ENCODE measurements around the gene ATG4B.

ATG4B gene

DNA sequence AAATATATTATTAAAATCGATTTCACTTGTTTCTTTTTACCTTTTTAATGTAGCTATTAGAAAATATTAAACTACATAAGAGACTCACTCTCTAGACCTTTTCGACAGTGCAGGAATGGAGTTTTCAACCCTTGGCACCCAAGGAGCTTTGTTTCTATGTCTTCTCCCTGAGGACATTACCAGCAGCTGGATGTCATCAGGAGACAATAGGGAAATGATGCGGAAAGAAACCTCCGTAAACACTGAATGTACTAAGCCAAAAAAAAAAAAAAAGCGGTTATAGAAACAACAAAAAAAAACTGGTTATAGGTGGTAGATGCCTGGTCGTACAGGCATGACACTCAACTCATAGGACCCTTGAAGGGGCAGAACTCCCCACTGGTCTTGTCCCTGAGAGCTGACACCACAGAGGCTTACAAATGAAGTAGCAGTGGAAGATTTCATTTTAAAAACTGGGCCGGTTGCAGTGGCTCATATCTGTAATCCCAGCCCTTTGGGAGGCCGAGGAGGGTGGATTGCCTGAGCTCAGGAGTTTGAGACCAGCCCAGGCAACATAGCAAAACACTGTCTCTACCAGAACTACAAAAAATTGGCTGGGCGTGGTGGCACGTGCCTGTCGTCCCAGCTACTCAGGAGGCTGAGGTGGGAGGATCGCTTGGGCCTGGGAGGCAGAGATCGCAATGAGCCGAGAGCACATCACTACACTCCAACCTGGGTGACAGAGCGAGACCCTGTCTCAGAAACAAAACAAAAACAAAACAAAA is 24.3 kb upstream of the ATG4B start:
- DNase-seq: no peak

DNA sequence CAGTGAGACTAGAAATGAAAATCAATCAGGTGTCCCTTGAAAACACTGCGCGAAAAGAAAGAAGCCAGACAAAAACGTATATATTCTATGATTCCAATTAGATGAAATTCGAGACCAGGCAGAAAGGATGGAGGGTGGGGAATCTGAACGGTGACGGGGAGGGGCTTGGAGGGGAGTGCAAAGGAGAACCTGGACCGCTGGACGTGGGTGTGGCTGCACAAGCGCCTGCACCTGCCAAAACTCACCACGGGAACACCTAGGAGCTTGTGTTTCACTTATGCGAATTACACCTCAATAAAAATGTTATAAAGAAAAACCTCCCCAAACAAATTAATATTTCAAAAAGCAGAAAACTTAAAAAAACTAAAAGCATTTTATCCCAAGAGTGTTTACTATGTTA is 22.5 kb upstream of the ATG4B start:
- no peak for DNase-seq

DNA sequence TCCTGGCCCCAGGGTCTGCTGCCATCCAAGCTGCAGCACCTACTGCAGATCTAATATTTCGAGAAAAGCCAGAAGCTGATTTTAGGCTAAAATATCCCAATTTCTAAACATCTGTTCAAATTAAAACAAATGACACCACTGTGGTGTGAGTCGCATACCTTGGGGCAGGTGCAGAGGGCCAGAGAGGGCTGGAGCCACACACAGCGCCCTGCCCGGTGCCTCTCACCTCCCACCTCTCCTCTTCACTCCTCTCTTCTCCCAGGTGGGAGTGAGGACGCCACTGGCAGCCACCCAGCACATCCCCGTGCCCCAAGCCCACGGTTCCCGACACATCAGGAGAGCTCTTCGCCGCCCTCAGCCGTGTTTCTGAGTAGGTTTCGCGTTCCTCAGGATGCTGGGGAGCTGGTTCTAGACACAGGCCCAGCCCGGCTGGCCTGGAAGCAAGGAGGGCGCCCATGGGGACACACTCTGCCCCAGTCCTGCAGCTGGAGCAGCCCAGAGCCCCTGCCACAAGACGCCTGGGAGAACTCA is 21.9 kb upstream of the ATG4B start:
- no peak for DNase-seq

DNA sequence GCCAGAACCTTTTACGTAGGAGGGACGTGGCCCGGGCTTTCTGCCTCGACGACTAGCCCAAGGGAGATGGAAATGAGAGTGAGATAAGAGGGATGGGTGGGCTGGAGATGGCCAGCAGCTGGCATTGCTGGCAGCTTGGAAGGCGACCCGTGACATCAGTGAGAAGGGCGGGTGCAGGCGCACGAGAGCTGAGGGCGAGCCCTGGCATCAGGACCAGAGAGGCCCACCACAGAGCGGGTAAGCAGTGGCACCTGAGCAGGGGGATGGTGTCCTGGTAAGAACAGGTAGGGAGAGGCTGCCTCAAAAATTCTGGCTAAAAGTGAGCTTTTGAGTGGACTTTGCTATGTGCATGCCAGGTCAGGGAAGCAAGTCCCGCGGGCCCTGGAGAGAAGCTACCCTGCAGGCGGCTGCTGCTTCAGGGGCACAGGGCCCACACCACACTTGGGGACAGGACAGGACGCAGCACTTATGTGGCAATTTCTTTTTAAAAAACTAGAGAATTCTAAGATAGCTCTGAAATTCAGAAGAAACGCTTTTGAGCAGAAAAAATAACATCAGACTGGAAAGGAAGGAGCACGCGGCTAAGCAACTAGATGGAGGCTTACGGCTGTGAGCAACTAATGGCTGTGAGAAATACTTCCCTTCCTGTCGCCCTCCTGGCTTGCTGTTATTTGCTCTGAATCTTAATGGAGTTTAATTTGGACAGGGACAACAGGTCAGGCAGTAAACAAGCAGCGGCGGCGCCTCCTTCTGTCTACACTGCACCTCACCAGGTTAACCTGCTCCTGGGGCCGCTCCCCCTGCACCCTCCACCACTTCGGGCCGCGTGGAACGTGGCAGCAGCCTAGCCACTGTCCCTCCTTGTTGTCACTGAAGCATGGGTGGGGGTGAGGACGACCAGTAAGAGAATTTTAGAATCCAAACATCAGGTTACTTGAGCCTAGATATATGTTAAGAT is 21.0 kb upstream of the ATG4B start:
- DNase-seq: no peak

DNA sequence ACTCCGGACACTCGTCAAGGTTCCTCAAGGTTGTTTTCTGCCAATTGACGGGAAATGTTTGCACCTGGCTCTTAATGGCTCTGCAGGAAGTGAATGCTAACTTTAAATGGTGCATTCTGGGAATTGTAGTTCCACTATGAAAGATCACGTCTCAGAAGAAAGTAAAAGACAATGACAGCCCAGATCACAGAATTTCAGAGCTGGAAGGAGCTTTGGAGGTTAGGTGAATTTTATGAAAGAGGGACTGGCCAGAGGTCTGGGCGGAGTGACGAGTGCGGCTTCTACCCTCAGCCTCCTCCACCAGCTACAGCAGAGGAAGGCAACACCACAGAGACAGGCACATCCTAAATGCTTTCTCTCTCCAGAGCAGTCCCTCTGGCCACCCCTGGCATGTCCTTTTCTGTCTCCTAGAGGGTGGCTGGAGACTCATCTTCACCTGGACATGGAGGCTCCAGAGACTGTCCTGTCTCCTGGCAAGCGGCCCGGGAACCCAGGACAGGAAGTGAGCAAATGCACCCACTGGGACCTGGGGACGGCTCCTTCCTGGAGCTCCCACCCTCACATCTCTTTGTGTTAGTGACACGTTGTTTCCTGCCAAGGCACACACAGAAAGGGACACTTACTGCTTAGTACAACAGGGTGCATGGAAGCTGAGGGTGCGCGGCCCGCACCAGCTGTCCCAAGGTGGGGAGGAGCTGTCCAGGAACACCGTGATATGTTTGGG is 19.9 kb upstream of the ATG4B start:
- no peak for DNase-seq

DNA sequence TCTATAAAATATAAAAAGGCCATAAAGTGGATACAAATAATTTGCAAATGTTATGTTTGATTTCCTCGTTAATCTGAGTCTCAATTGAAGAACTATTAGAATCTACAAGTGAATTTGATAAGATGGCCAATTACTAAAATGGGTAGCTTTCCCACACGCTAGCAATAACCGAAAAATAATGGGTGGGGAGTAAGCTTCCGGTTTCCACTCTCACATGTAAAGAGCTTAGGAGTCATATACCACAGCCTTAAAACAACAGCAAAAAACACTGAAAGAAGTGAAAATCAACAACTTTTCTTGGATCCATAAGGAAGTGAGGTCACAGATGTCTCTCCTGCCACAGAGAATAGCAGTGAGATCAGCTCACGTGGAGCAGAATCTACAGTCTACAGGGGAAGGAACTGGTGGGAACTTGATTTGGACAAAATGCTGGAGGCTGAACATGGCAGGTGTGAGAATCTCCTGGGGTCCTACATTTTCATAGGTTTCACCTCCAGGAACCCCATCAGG is 19.1 kb upstream of the ATG4B start:
- no peak for DNase-seq

DNA sequence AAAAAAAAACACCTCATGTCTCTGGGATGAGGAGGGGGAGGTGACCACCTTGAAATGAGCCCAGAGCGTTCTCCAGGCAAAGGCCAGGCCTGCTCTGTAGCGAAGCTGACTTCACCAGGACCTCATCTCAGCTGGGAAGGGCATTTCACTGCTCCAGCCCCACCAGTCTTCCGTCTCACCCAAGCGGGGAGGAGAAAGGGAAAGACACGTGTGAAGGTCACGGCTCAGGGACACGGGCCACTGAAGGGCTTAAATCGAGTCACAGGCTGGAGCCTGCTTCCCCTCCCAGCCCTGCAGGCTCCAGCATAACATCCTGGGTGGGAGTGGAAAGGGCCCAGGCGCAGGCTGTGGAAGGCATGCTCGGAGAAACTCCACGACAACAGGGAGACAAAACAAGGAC is 18.7 kb upstream of the ATG4B start:
- DNase-seq: no peak

DNA sequence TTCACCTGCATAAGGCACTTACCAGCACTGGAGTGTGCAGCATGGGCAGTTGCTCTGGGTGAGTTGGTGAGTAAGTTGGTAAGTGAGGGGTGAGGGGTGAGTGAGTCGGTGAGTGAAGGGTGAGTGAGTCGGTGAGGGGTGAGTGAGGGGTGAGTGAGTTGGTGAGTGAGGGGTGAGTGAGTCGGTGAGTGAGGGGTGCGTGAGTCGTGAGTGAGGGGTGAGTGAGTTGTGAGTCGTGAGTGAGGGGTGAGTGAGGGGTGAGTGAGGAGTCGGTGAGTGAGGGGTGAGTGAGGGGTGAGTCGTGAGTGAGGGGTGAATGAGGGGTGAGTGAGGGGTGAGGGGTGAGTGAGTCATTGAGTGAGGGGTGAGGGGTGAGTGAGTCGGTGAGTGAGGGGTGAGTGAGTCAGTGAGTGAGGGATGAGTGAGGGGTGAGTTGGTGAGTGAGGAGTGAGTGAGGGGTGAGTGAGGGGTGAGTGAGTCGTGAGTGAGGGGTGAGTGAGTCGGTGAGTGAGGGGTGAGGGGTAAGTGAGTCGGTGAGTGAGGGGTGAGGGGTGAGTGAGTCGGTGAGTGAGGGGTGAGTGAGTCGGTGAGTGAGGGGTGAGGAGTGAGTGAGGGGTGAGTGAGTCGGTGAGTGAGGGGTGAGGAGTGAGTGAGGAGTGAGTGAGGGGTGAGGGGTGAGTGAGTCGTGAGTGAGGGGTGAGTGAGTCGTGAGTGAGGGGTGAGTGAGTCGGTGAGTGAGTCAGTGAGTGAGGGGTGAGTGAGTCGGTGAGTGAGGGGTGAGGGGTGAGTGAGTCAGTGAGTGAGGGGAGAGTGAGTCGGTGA is 17.7 kb upstream of the ATG4B start:
- DNase-seq: no peak

DNA sequence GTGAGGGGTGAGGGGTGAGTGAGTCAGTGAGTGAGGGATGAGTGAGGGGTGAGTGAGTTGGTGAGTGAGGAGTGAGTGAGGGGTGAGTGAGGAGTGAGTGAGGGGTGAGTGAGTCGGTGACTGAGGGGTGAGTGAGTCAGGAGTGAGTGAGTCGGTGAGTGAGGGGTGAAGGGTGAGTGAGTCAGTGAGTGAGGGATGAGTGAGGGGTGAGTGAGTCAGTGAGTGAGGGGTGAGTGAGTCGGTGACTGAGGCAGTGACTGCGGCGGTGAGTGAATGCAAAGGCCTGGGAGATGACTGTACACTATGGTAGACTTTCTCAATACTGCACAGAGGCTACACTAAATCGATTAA is 17.1 kb upstream of the ATG4B start:
- DNase-seq: no peak

DNA sequence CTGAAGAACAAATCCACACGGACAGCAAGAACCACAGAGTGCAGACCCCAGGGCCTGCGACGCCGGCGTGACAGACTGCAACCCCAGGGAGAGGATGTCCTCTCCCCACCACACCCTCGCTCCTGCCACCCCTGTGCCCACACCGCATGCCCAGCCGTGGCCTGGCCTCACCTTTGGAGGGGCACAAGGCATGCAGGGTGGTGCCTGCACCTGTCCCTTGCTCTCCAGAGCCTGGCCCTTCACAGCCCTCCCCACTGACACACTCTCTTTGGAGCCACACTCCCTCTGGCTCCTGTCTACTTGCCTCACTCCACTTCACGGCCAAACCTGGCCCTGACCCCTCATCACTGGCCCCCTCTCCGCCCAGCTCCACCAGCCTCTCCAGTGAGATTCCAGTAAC is 9.8 kb upstream of the ATG4B start:
- DNase-seq: no peak

DNA sequence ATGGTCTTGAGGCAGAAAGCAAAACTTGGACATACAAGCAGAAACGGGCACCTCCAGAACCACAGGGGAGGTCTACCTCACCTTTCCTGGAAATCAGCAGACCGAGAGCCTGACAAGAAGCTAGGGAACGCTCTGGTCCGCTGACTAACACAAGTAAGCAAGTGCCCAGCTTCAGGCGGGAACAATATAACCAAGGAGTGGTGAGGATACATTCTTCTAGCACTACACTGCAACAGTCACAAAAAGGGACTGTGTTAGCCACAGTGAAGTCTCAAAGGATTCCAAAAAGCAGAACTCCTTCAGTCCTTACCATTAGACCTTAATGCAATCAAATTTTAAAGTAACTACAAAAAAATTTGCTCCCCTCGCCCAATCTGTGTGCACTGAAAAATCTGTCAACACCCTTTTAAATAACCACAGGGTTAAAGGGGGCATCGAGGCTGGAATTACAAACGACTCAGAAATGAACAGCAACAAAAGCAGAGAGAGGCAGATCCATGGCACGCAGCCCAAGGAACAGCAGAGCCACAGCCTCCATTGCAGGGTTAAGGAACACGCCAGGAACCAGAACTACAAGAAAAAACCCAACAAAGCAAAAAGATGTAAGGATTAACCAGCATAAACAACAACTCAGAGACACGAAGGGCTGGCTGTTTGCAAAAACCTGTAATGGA is 7.6 kb upstream of the ATG4B start:
- DNase-seq: no peak

DNA sequence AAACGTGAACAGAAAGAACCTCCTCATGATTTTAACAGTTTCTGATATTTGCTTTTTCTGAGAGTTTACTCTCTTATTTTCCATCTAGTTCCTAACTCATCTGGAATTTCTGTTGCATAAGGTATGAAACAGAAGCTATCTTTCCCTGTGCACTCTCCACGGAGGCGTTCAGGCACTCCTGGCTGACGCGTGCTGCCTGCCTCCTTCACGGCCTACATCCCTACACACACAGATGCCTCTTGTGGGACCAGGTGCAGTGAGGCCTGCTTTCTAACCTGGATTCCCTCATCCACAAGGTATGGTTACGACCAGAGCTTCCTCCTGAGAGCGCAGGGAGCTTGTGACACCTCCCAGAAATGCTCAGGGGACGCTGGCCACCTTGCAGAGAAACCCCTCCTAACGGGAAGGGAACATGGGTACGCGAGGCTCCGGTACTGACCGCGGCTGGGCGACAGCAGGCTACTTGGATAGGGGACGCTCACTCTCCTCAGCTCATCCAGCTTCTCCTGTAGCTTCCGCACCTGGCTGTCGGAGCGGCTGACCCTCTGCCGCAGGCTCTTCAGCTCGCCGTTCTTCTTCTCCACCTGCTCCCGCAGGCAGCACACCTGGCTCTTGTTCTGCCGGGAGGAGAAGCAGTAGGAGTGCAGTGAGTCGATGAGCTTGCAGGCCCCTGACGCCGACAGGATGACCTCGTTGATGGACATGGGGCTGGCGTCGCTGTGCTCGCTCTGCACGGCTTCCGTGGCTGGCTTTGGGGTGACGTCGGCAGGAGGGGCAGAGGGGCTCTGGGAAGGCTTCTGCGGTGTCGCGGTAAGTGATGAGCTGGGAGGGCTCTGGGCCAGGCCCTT is 4.8 kb upstream of the ATG4B start:
- DNase-seq: no peak

DNA sequence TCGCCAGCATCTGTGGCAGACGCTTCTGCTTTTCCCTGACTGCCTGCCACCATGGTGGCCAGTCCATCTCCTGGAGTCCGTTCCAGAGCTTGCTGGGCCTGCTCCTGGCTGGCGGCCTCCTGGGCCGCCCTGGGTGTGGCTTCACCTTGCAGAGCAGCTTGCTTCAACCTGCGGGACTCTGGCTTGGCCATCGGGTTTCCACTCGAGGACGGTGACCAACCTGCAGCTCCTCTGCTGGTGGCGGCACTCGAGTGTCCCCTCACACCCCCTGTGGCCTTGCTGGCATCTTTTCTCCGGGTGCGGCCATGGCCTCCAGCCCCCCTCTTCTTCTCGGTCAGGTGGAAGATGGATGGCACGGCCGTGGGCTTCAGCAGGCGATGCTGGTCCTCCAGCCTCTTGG is 3.9 kb upstream of the ATG4B start:
- DNase-seq: no peak

DNA sequence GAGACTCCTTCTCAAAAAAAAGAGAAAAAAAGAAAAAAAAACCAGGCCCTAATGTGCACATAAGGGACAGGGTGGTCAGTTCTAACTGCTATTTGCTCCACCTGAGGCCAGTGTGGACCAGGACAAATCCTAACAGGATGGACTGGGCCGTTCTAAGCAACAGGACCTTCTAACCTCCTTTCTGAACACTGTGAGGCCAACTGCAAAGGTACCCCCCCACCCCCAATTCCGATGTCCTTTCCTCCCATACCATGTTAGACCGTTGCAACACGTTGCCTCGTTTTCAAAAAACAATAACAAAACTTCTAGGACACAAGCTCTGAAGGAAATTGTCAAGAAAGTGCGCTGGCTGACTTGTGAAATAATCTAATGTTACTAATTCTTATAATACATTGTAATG is 1.7 kb upstream of the ATG4B start:
- no peak for DNase-seq

DNA sequence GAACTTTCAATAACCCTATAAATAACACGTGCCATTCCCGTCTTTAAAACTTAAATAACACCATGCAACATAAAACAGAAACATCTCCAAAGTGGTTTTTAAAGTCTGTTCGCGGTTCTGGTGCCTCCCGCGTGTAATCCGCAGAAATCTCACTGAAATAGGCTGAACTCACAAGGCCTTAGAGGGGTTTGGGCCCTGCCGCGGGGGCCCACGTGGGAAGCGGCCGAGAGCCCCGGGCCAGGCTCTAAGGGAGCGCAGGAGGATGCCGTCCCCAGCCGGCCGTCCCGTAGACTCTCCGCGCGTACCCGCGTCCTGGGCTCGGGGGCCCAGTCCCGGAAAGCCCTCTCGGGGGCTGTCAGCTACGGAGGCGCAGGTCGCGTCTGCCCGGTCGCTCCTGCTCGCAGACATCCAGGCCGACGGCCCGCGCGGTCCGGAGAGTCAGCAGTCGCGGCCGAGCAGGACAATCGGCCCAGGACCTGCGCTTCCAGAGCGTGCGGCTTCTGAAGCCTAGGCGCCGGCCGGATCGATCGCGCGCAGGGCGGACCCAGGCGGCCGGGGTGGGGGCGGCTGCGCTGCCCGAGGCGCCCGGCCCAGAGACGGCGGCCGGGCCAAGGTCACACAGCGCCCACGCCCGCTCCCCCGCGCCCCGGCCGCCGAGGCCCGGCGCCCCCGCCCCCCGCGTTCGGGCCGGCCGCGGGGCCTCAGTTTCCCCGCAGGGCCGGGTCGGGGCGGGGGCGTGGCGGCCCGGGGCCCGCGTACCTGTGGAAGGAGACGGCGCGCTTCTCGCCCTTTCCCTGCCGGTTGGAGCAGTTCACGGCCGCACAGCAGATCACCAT is 1.1 kb upstream of the ATG4B start:
- DNase-seq: peak; percentile 5

DNA sequence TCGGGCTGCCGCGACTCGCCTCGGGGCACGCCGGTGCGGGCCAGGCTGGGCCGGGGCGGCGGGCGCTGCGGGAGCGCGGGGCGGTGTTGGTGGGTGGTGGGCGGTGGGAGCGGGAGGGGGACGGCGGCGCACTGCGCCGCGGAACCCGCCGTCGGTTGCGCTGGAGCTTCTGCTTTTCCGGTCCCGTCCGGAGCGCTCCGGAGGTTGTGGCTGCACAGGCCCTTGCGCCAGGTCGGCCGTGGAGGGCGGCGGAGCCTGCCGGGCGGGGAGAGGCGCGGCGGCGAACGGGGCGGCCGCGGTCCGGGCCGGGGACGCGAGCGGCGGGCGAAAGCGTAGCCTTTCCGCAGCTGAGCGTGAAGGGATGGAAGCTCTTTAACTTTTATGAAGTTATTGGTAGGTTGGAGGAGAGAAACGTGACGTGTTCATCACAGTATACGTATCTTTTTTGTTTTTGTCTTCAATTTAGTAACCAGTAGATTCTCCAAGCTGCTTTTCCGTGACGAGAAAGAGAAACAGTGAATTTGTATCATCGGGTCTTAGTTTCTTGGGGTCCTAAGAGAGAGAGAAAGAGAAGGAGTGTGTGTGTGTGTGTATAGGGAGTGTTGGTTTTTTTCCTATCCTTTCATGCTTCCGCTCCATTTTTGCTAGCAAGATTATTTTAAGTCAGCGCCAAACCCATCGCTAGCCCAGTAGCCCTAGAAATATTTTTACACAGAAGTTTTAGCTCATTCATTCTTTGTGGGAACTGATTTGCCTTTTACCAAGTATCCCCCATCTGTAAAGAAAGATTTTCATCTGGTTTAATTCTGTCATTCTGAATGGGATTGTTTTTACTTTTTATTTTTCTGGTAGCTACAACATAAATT is 535 bp downstream of the ATG4B start:
- DNase-seq: no peak

DNA sequence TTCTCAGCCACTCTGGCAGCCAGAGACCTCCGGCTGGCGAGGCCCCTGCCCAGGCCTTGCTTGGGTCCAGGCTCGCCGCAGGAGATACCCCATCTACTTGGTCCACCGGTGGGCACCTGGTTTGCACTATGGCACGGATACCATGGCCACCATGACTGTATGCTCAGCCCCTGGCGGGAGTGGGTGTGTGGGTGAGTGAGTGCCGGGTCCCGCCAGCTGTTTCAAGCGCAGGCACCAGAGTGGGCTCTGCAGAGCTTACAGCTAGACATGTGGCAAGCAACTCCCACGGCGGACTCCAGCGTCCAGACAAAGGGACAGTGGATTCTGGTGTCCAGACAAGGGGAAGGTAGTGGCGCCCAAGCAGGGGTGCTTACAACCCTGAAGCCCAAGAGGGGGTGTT is 1.4 kb downstream of the ATG4B start:
- DNase-seq: no peak

DNA sequence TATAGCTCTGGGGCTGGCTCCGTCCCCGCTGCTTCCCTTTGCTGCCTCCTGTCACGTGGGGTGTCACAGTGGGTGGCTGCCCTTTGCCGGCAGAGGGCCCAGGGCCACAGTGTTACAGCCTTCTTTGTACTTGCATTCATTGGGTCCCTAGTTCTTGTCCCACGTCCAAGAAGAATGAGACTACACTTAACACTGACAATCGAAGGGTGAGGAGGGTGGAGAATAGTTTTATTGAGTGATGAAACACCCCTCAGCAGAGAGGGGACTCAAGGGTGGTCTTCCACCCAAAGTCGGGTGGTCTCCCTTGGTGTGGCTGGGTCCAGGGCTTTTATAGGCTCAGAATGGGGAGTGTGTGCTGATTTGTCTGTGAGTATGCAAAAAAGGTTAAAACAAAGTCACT is 1.9 kb downstream of the ATG4B start:
- DNase-seq: no peak
